PC-3 (cell line): Measurements from ENCODE around the gene ALG1L2. TPM values are rescaled to one million over a fixed set of nuclear protein-coding genes. Genes with fewer than 3 reads are reported as not detected.
"Not testable (repeated sequence)": the region's sequence is repeated elsewhere in the genome, so short reads cannot be mapped to it uniquely, and the experiment has no call there.

Experiments used
- ATAC-seq: fragments of 200-7000 bp; cut with Tn5 transposase; 2 replicates; pipeline ENCODE4 v1.9.1; 2020; ENCODE audit warnings: mild to moderate bottlenecking, moderate library complexity
- BruUV-seq: library from RNA; stranded (reverse); fragments of 400-500 nt; replicated peaks from 2 replicates; lab custom pipeline; 2021; lab: Mats Ljungman, UMichigan
- CTCF ChIA-PET: fragments of 300-600 bp; sonication (Branson Sonifier 250); formaldehyde crosslinking; loops from one replicate; lab custom pipeline; 2022; ENCODE audit warnings: antibody characterized with exemption; lab: Charles Lee
- POLR2A ChIA-PET: fragments of 300-600 bp; sonication (Branson Sonifier 250); formaldehyde crosslinking; loops from one replicate; lab custom pipeline; 2022; ENCODE audit warnings: antibody characterized with exemption; ENCODE audit not compliant: unreplicated experiment; lab: Charles Lee
- DNase-seq: peaks from one replicate; pipeline ENCODE4 v3.0.0-alpha.2; 2015
- H2AFZ ChIP-seq: fragments of 300-600 bp; sonication (generic); 2 replicates; pipeline ENCODE4 v1.6.0; 2016; ENCODE audit warnings: antibody characterized with exemption, low read length
- H3F3A ChIP-seq: fragments of 300-600 bp; sonication (generic); one replicate; pipeline ENCODE4 v1.6.0; 2017; ENCODE audit warnings: antibody characterized with exemption, low read length, control low read depth, mild to moderate bottlenecking; ENCODE audit not compliant: unreplicated experiment
- H3K27ac ChIP-seq: fragments of 300-600 bp; sonication (generic); 2 replicates; pipeline ENCODE4 v1.5.1; 2016; ENCODE audit warnings: mild to moderate bottlenecking, low read length
- H3K27me3 ChIP-seq: fragments of 300-600 bp; sonication (generic); 2 replicates; pipeline ENCODE4 v1.6.1; 2016; ENCODE audit warnings: low read length, mixed read lengths
- H3K36me3 ChIP-seq: fragments of 300-600 bp; sonication (generic); 2 replicates; pipeline ENCODE4 v1.6.1; 2016; ENCODE audit warnings: low read depth, mixed run types, low read length, mixed read lengths
- H3K4me1 ChIP-seq: fragments of 300-600 bp; sonication (generic); 2 replicates; pipeline ENCODE4 v1.5.1; 2016; ENCODE audit warnings: low read length; ENCODE audit not compliant: insufficient read depth
- H3K4me2 ChIP-seq: fragments of 300-600 bp; sonication (generic); 2 replicates; pipeline ENCODE4 v1.6.0; 2016; ENCODE audit warnings: low read length
- H3K4me3 ChIP-seq: fragments of 300-600 bp; sonication (generic); 2 replicates; pipeline ENCODE4 v1.5.1; 2016; ENCODE audit warnings: mild to moderate bottlenecking, low read length, mixed read lengths
- H3K79me2 ChIP-seq: fragments of 300-600 bp; sonication (generic); 2 replicates; pipeline ENCODE4 v1.6.1; 2017; ENCODE audit warnings: low read length, mixed read lengths
- H3K9ac ChIP-seq: fragments of 300-600 bp; sonication (generic); 2 replicates; pipeline ENCODE4 v1.6.0; 2016; ENCODE audit warnings: mild to moderate bottlenecking, low read length
- H3K9me2 ChIP-seq: fragments of 300-600 bp; sonication (generic); replicated peaks from 2 replicates; pipeline ENCODE4 v1.6.1; 2016; ENCODE audit warnings: mixed run types, low read length, mixed read lengths
- H3K9me3 ChIP-seq: fragments of 300-600 bp; sonication (generic); 2 replicates; pipeline ENCODE4 v1.6.1; 2016; ENCODE audit warnings: low read length, mixed read lengths
- H4K20me1 ChIP-seq: fragments of 300-600 bp; sonication (generic); 2 replicates; pipeline ENCODE4 v1.6.1; 2016; ENCODE audit warnings: low read length, mixed read lengths
- CTCF ChIP-seq: fragments of 300-600 bp; sonication (generic); conservative IDR thresholded peaks from 2 replicates; pipeline ENCODE4 v1.5.1; 2017; ENCODE audit warnings: antibody characterized with exemption, low read depth, mild to moderate bottlenecking, low read length
- EZH2 ChIP-seq: fragments of 300-600 bp; sonication (generic); IDR thresholded peaks from one replicate; pipeline ENCODE4 v1.6.1; 2017; ENCODE audit warnings: antibody characterized with exemption, mild to moderate bottlenecking, low read length; ENCODE audit not compliant: unreplicated experiment
- EZH2phosphoT487 ChIP-seq: fragments of 300-600 bp; sonication (generic); IDR thresholded peaks from 2 replicates; pipeline ENCODE4 v1.6.1; 2018; ENCODE audit warnings: mild to moderate bottlenecking, antibody characterized with exemption, low read length, borderline replicate concordance
- intact Hi-C: fragments of 100-400 bp; cut with micrococcal nuclease; formaldehyde crosslinking; loops from 2 replicates; pipeline ENCODE4 v1.9.0; 2023
- total RNA-seq: library from RNA; depleted of rRNA; stranded (reverse); fragments of >200 nt; gene quantifications from 2 replicates; pipeline ENCODE4 v1.2.3, GENCODE V29; 2014

The ALG1L2 gene
- total RNA-seq, 1 experiment from 2014 or later: not detected

GRCh38 chr3:130108836-130109585, 27.4 kb downstream of the ALG1L2 start:
- H3K36me3 ChIP-seq, H3K27ac ChIP-seq, DNase-seq, H3F3A ChIP-seq, CTCF ChIA-PET, H2AFZ ChIP-seq, ATAC-seq, H3K4me1 ChIP-seq, H3K4me2 ChIP-seq, H4K20me1 ChIP-seq, H3K4me3 ChIP-seq, H3K9ac ChIP-seq, H3K27me3 ChIP-seq, POLR2A ChIA-PET, H3K79me2 ChIP-seq, BruUV-seq, H3K9me2 ChIP-seq, H3K9me3 ChIP-seq: not testable (repeated sequence)
- intact Hi-C loops: loop anchor here (5.0 kb wide), 1 partner anchor 167 kb away; no protein-coding TSS in a partner anchor

- POLR2A ChIA-PET: interaction anchor here (0.5 to 0.6 kb wide), 3 partner anchors 121 to 662 kb away, joined by 3 to 10 read pairs (median 5); no protein-coding TSS in a partner anchor
- peak overlapping the region; percentile 45; the same call in 1 of the 2 replicates for H2AFZ ChIP-seq
- BruUV-seq: TSS peak; percentile 71
Measured at GRCh38 chr3:130110386-130111169, 28.9 kb downstream of the ALG1L2 start.

GRCh38 chr3:130111185-130111864, 29.7 kb downstream of the ALG1L2 start:
- ChIA-PET CTCF (no interaction called here), POLR2A (interaction anchor here (0.6 kb wide), 2 partner anchors 121 to 663 kb away, joined by 5 to 10 read pairs; no protein-coding TSS in a partner anchor)
- Histone ChIP-seq H3K36me3 (no peaks in the 10 kb centered on the region), H3K79me2 (peaks cover 9% of the 10 kb centered on the region), H3K9me3 (no peaks in the 10 kb centered on the region), H3K4me2 (peak overlapping the region; percentile 83), H3K27me3 (no peaks in the 10 kb centered on the region), H3F3A (no peaks in the 10 kb centered on the region), H4K20me1 (no peaks in the 10 kb centered on the region), H3K9me2 (no peaks in the 10 kb centered on the region), H3K27ac (peak overlapping the region; percentile 86), H2AFZ (peak overlapping the region; percentile 45; the same call in 1 of the 2 replicates), H3K4me3 (peak overlapping the region; percentile 76), H3K9ac (peak overlapping the region; percentile 95), H3K4me1 (peaks cover 2% of the 10 kb centered on the region; the same call in 1 of the 2 replicates)
- ATAC-seq (peak; percentile 100), DNase-seq (peak; percentile 89)
- no peak for TF ChIP-seq CTCF
- TF ChIP-seq EZH2phosphoT487: no peak
- TF ChIP-seq EZH2: no peak
- no TSS peak for BruUV-seq
- intact Hi-C loops: loop anchor here (10.0 kb wide), 1 partner anchor 783 kb away; the partner anchor contains the start of gene ATP2C1

More at GRCh38 chr3:130110386-130111169, 28.9 kb downstream of the ALG1L2 start:
- H3K27me3 ChIP-seq, H3F3A ChIP-seq, H3K9me3 ChIP-seq, H3K36me3 ChIP-seq, H4K20me1 ChIP-seq, H3K9me2 ChIP-seq, ATAC-seq, H3K79me2 ChIP-seq, H3K4me1 ChIP-seq, CTCF ChIA-PET: not testable (repeated sequence)
- intact Hi-C loops: loop anchor here (10.0 kb wide), 1 partner anchor 784 kb away; the partner anchor contains the start of gene ATP2C1
- Histone ChIP-seq H3K4me2 (peak overlapping the region; percentile 83), H3K9ac (peak overlapping the region; percentile 95), H3K4me3 (peak overlapping the region; percentile 76), H3K27ac (peak overlapping the region; percentile 86)
- DNase-seq: peak; percentile 50

GRCh38 chr3:130111865-130112747, 30.5 kb downstream of the ALG1L2 start:
- H3K4me1 ChIP-seq, H3F3A ChIP-seq, POLR2A ChIA-PET, H4K20me1 ChIP-seq, H3K79me2 ChIP-seq, H3K9me2 ChIP-seq, CTCF ChIA-PET, H3K27ac ChIP-seq, H3K36me3 ChIP-seq, H3K9me3 ChIP-seq, H3K27me3 ChIP-seq: not testable (repeated sequence)
- Histone ChIP-seq H2AFZ (peak overlapping the region; percentile 75), H3K4me3 (peak overlapping the region; percentile 64), H3K4me2 (peak overlapping the region; percentile 80), H3K9ac (peak overlapping the region; percentile 10; the same call in 1 of the 2 replicates)
- ATAC-seq (peak; percentile 37; the same call in 1 of the 2 replicates), DNase-seq (peak; percentile 85)
- TSS peak; percentile 53 for BruUV-seq
- intact Hi-C loops: loop anchor here (10.0 kb wide), 1 partner anchor 783 kb away; the partner anchor contains the start of gene ATP2C1
